HUES64 (cell line): ENCODE measurements around the gene LRRC4C.

Experiments
- H3K27ac ChIP-seq: 2 replicates; pipeline ENCODE4 v1.7.0; 2013; ENCODE audit warnings: low read depth, low read length, inconsistent platforms
- H3K27me3 ChIP-seq: 2 replicates; pipeline ENCODE4 v1.6.1; 2013; ENCODE audit warnings: mild to moderate bottlenecking, low read length; ENCODE audit not compliant: insufficient read depth
- H3K36me3 ChIP-seq: 2 replicates; pipeline ENCODE4 v1.6.1; 2013; ENCODE audit warnings: mild to moderate bottlenecking, low read length; ENCODE audit not compliant: insufficient read depth
- H3K4me1 ChIP-seq: 2 replicates; pipeline ENCODE4 v1.6.1; 2013; ENCODE audit warnings: mild to moderate bottlenecking, low read length, moderate library complexity; ENCODE audit not compliant: insufficient read depth
- H3K4me3 ChIP-seq: 2 replicates; pipeline ENCODE4 v1.5.1; 2013; ENCODE audit warnings: mild to moderate bottlenecking, low read length, moderate library complexity
- H3K9ac ChIP-seq: 2 replicates; pipeline ENCODE4 v1.6.1; 2013; ENCODE audit warnings: mild to moderate bottlenecking, low read depth, low read length
- H3K9me3 ChIP-seq: 2 replicates; pipeline ENCODE4 v1.6.1; 2013; ENCODE audit warnings: low read depth, low read length; ENCODE audit not compliant: insufficient read depth
- WGBS: fragments of 150-250, 120-280 bp; methylation state at CpG from one replicate; pipeline ENCODE4 v1.1.7; 2013; ENCODE audit warnings: missing lambda C conversion rate; 5-methylcytosine and 5-hydroxymethylcytosine counted together

Gene LRRC4C

GRCh38 chr11:40315122-40315521 lies 1144.3 kb downstream of the LRRC4C start:
- Histone ChIP-seq H3K4me1 (no peaks in the 10 kb centered on the region), H3K27me3 (no peaks in the 10 kb centered on the region), H3K9me3 (no peaks in the 10 kb centered on the region), H3K9ac (no peak overlapping the region), H3K4me3 (no peak overlapping the region), H3K27ac (no peak overlapping the region), H3K36me3 (no peaks in the 10 kb centered on the region)
- no CpG with 5 or more reads among the region's 1 CpG for WGBS

- Histone ChIP-seq H3K27me3 (no peaks in the 10 kb centered on the region), H3K27ac (no peak overlapping the region)
- 94% methylated on average over 2 of the region's 2 CpGs for WGBS
Measured at GRCh38 chr11:40314327-40314726, 1145.1 kb downstream of the LRRC4C start.

GRCh38 chr11:40306938-40307548 lies 1152.4 kb downstream of the LRRC4C start:
- no CpG with 5 or more reads among the region's 1 CpG for WGBS
- no peaks in the 10 kb centered on the region for H3K27me3 ChIP-seq

More at GRCh38 chr11:40314327-40314726, 1145.1 kb downstream of the LRRC4C start:
- no peaks in the 10 kb centered on the region for H3K36me3 ChIP-seq
- H3K4me3 ChIP-seq, result no peak overlapping the region
- no peaks in the 10 kb centered on the region for H3K4me1 ChIP-seq
- H3K9me3 ChIP-seq, result no peaks in the 10 kb centered on the region
- no peak overlapping the region for H3K9ac ChIP-seq

DNA sequence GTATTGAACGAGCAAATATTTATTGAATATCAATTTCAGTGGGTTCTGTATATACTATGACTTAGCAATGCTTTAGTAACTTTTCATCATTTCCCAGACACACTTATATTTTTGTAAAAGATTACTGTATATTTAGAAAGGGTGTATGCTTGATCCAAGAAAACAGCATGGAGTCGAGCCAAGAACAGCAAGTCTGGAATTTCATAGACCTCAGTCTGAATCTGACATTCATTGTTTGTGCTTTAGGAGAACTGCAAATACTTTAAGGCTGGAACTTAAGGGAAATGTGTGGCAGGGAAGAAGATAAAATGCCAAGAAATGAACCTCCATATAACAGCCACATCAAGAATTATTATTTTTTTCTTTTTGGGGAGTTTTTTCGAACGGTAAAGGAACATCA lies 1156.8 kb downstream of the LRRC4C start:
- no peak overlapping the region for H3K9ac ChIP-seq
- H3K27me3 ChIP-seq, result no peaks in the 10 kb centered on the region
- no peak overlapping the region for H3K27ac ChIP-seq
- H3K4me1 ChIP-seq, result 0 out of 2 replicates have a peak, but pooled peaks cover 3% of the 10 kb centered on the region
- 77% methylated on average over 3 of the region's 4 CpGs for WGBS
- H3K9me3 ChIP-seq, result no peaks in the 10 kb centered on the region
- H3K4me3 ChIP-seq, result no peak overlapping the region
- H3K36me3 ChIP-seq, result no peaks in the 10 kb centered on the region

More at GRCh38 chr11:40306938-40307548, 1152.4 kb downstream of the LRRC4C start:
- no peaks in the 10 kb centered on the region for H3K9me3 ChIP-seq
- H3K9ac ChIP-seq, result no peak overlapping the region
- H3K4me3 ChIP-seq, result no peak overlapping the region
- no peak overlapping the region for H3K27ac ChIP-seq
- H3K4me1 ChIP-seq, result 0 out of 2 replicates have a peak, but pooled peaks cover 3% of the 10 kb centered on the region
- no peaks in the 10 kb centered on the region for H3K36me3 ChIP-seq

DNA sequence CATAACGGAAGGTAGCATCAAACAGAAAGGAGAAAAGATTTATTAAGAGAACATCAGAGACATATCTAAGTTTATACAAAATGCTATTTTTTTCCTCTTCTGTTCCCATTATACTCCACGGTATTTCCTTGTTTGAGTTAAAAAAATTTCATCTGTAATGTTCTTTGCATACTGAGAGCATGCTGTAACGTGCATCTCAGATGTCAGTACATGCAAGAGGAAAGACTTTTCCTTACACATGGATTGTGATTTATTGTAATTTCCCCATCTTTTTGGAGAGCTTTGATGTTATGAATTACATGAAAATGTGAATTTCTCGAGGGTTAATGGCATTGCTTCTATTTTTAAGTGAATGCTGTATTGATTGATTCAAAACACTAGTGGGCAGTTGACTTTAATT lies 1164.0 kb downstream of the LRRC4C start:
- Histone ChIP-seq H3K27ac (no peak overlapping the region), H3K27me3 (peaks cover 25% of the 10 kb centered on the region), H3K4me1 (peaks cover 8% of the 10 kb centered on the region), H3K4me3 (no peak overlapping the region), H3K36me3 (no peaks in the 10 kb centered on the region), H3K9me3 (no peaks in the 10 kb centered on the region), H3K9ac (no peak overlapping the region)
- WGBS, result 94% methylated on average over 4 of the region's 4 CpGs

- H3K4me3 ChIP-seq, result no peak overlapping the region
- H3K4me1 ChIP-seq, result peaks cover 8% of the 10 kb centered on the region
- WGBS, result 89% methylated on average over 8 of the region's 9 CpGs
- no peaks in the 10 kb centered on the region for H3K9me3 ChIP-seq
- no peak overlapping the region for H3K27ac ChIP-seq
- no peaks in the 10 kb centered on the region for H3K36me3 ChIP-seq
- no peak overlapping the region for H3K9ac ChIP-seq
- H3K27me3 ChIP-seq, result peaks cover 32% of the 10 kb centered on the region
Measured at GRCh38 chr11:40294741-40295140, 1164.7 kb downstream of the LRRC4C start.

GRCh38 chr11:40294349-40294735 lies 1165.1 kb downstream of the LRRC4C start:
- H3K27ac ChIP-seq, result no peak overlapping the region
- H3K9ac ChIP-seq, result no peak overlapping the region
- H3K4me1 ChIP-seq, result peaks cover 8% of the 10 kb centered on the region
- no peak overlapping the region for H3K4me3 ChIP-seq
- WGBS, result 82% methylated on average over 13 of the region's 13 CpGs
- no peaks in the 10 kb centered on the region for H3K9me3 ChIP-seq
- H3K27me3 ChIP-seq, result peaks cover 36% of the 10 kb centered on the region
- H3K36me3 ChIP-seq, result no peaks in the 10 kb centered on the region

DNA sequence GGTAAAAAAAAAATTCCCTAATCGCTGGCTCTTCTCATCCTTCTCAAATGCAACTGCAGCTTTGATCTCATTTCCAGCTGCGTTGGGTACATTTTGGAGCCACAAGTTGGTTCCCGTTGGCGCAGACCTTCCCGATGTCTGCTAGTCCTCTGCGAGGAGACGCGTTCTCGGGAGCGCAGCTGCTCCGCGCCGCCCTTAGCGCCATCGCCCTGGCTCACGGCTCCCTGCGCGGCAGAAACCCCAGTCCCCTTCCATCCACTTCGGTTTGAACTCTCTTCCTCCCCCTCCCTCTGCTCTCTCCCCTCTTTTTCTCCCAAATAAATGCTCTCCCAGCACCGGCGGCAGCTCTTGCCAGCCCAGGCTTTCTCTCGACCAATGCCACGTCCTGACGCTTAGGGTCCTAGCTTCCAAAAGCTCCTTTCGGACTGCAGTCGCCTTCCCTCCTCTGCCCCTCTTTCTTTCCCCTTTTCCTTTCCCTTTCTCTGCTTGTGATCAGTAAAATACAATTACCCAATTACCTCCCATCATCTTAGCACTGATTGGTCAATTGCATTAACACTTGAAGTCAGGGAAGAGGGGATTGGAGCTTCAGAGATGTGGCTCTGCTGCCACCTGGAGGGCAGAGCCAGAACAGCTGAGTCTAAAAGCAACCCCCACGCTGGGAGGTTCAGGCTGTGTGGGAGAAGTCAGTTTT lies 1165.7 kb downstream of the LRRC4C start:
- peaks cover 11% of the 10 kb centered on the region for H3K4me1 ChIP-seq
- peak overlapping the region; percentile 45 for H3K9ac ChIP-seq
- H3K9me3 ChIP-seq, result no peaks in the 10 kb centered on the region
- no peaks in the 10 kb centered on the region for H3K36me3 ChIP-seq
- H3K4me3 ChIP-seq, result peak overlapping the region; percentile 70
- H3K27ac ChIP-seq, result no peak overlapping the region
- WGBS, result under 1% methylated on average over 27 of the region's 27 CpGs
- H3K27me3 ChIP-seq, result peaks cover 38% of the 10 kb centered on the region

DNA sequence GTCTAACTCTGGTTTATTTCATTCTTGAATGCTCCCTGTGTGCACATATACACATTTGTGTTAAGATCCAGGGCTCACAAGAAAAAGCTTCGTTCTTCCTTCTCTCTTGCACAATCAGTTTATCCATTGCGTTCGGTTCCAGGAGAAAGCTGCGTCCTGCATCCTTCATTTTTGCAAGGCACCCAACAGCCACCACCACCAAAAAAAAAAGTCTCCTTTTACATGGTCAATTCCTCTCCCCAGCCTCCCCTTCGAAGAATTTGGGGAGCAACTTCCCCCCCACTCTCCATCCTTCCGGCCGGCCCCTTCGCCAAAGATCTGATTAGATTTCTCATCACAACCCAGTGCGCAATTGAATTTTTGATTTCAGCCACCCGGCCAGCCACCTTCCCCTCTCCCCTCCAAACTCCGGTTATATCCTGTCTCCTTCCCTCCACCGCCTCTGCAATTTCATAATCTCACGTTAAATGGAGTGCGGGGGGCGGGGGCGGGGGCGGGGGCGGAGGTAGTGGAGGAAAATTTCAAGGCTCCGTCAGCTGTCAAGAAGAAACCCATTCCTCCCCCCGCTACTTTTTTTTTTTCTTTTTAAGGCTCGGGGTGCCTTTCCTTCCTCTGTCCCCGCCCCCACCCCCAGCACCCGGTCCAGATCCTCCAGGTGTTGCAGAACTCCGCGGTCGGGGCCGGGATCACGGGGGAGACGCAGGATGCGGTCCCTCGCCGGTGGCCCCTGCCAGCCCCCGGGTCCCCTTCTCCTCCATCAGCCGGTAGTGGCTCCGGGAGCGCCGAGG lies 1166.5 kb downstream of the LRRC4C start:
- 1% methylated on average over 25 of the region's 37 CpGs for WGBS
- Histone ChIP-seq H3K4me3 (peak overlapping the region; percentile 70), H3K4me1 (peaks cover 11% of the 10 kb centered on the region), H3K27me3 (peaks cover 46% of the 10 kb centered on the region), H3K9me3 (no peaks in the 10 kb centered on the region), H3K27ac (no peak overlapping the region), H3K36me3 (no peaks in the 10 kb centered on the region), H3K9ac (0 out of 2 replicates have a peak overlapping the region, but pooled peaks have one; percentile 1)

DNA sequence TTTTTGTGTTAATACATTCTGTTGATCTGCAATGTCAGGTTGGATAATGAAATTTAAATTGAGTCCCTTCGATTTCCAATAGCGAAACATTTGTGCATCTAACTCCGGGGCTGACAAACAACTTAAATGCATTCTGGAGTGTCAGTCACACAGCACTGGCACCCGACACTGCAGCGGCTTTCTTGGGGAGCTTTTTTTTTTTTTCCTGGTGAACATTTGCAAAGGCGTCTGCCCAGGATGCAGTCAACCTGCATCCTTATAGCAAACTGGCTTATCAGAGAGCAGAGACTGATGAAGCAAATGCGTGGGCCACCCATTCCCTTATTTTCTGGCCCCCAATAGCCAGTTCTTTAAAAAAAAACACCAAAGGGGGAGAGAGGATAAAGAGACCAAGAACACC lies 1167.7 kb downstream of the LRRC4C start:
- H3K4me1 ChIP-seq, result peaks cover 11% of the 10 kb centered on the region
- H3K9ac ChIP-seq, result no peak overlapping the region
- H3K36me3 ChIP-seq, result no peaks in the 10 kb centered on the region
- H3K27ac ChIP-seq, result no peak overlapping the region
- H3K9me3 ChIP-seq, result no peaks in the 10 kb centered on the region
- WGBS, result 73% methylated on average over 7 of the region's 7 CpGs
- no peak overlapping the region for H3K4me3 ChIP-seq
- H3K27me3 ChIP-seq, result peaks cover 46% of the 10 kb centered on the region

DNA sequence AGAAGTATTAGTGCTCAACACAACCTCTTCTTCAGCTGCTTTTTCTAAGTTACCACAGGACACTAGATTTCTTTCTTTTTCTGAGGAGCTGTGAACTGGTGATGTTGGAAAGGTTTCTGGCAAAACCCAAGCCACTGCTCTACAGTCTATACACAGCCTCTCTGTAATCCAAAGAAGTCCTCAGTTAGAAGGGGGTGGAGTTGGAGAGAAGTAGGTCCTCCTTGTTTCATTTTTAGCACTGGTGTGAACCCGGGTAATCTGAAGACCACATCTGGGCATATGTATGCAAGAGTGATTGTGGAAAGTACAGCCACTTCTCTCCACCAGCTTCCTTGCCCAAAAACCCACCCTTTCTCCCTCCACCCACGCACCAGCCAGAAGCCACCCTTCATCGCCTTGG lies 1168.1 kb downstream of the LRRC4C start:
- no peaks in the 10 kb centered on the region for H3K36me3 ChIP-seq
- no peak overlapping the region for H3K27ac ChIP-seq
- H3K27me3 ChIP-seq, result peaks cover 46% of the 10 kb centered on the region
- 86% methylated on average over 1 of the region's 3 CpGs for WGBS
- no peak overlapping the region for H3K9ac ChIP-seq
- no peak overlapping the region for H3K4me3 ChIP-seq
- no peaks in the 10 kb centered on the region for H3K9me3 ChIP-seq
- peaks cover 11% of the 10 kb centered on the region for H3K4me1 ChIP-seq
